HG03439 (cell line): ENCODE measurements around the gene TREH.

Experiments
- ATAC-seq: cut with Tn5 transposase; IDR thresholded peaks from one replicate; pipeline ENCODE4 v1.9.1; 2021; ENCODE audit warnings: mild to moderate bottlenecking, moderate library complexity; ENCODE audit not compliant: unreplicated experiment

TREH gene

GRCh38 chr11:118631142-118631909 is 48.1 kb downstream of the TREH start:
- no peak for ATAC-seq

- no peak for ATAC-seq
These were observed 49.4 kb downstream of the TREH start for GRCh38 chr11:118629761-118630661.

- no peak for ATAC-seq
These were observed 50.4 kb downstream of the TREH start for GRCh38 chr11:118628861-118629549.

GRCh38 chr11:118628432-118628831 is 51.0 kb downstream of the TREH start:
- ATAC-seq = no peak

GRCh38 chr11:118628031-118628430 is 51.4 kb downstream of the TREH start:
- ATAC-seq = no peak

- no peak for ATAC-seq
These were observed 51.9 kb downstream of the TREH start for GRCh38 chr11:118627566-118627965.

GRCh38 chr11:118625976-118626375 is 53.5 kb downstream of the TREH start:
- no peak for ATAC-seq

- no peak for ATAC-seq
These were observed 54.3 kb downstream of the TREH start for GRCh38 chr11:118625036-118625690.

GRCh38 chr11:118623269-118623655 is 56.2 kb downstream of the TREH start:
- no peak for ATAC-seq

GRCh38 chr11:118622376-118623268 is 56.8 kb downstream of the TREH start:
- no peak for ATAC-seq

GRCh38 chr11:118621784-118622375 is 57.6 kb downstream of the TREH start:
- ATAC-seq = no peak

GRCh38 chr11:118621071-118621783 is 58.2 kb downstream of the TREH start:
- ATAC-seq = no peak

- ATAC-seq = no peak
These were observed 58.9 kb downstream of the TREH start for GRCh38 chr11:118620529-118621070.

GRCh38 chr11:118619444-118620197 is 59.8 kb downstream of the TREH start:
- ATAC-seq = no peak

GRCh38 chr11:118618991-118619375 is 60.5 kb downstream of the TREH start:
- ATAC-seq = no peak

GRCh38 chr11:118618115-118618990 is 61.1 kb downstream of the TREH start:
- no peak for ATAC-seq

GRCh38 chr11:118615976-118616371 is 63.5 kb downstream of the TREH start:
- ATAC-seq = no peak
